HepG2 (cell line): Measurements from ENCODE around the gene XXYLT1. TPM values are rescaled to one million over a fixed set of nuclear protein-coding genes. Genes with fewer than 3 reads are reported as not detected.

Experiments
- DR1 ChIP-seq: sonication (generic); formaldehyde crosslinking; IDR thresholded peaks from 2 replicates; pipeline ENCODE4 v1.8.0; 2021; ENCODE audit warnings: mild to moderate bottlenecking, missing genetic modification reagents, inconsistent platforms
- JUNB ChIP-seq: sonication (generic); formaldehyde crosslinking; IDR thresholded peaks from 2 replicates; pipeline ENCODE4 v1.8.0; 2022; ENCODE audit warnings: missing genetic modification reagents, mild to moderate bottlenecking, borderline replicate concordance
- RFXANK ChIP-seq: IDR thresholded peaks from 2 replicates; pipeline ENCODE4 v1.6.1; 2016
- ZBTB33 ChIP-seq: sonication (generic); formaldehyde crosslinking; IDR thresholded peaks from 2 replicates; pipeline ENCODE4 v1.4.0; 2020; ENCODE audit warnings: missing genetic modification reagents
- ZNF609 ChIP-seq: sonication (generic); formaldehyde crosslinking; IDR thresholded peaks from 2 replicates; pipeline ENCODE4 v1.4.0; 2020; ENCODE audit warnings: mild to moderate bottlenecking, missing genetic modification reagents, borderline replicate concordance
- ZNF782 ChIP-seq: sonication (generic); formaldehyde crosslinking; IDR thresholded peaks from 2 replicates; pipeline ENCODE4 v1.4.0; 2020; ENCODE audit warnings: missing genetic modification reagents, mild to moderate bottlenecking, borderline replicate concordance
- polyA plus RNA-seq, 8 experiments: library from polyadenylated mRNA; depleted of rRNA in 3 of 8; stranded (reverse) in 7 of 8; unstranded in 1 of 8; fragments of >200 nt; fragmentation: Illumina TruSeq in 4 of 8; extraction: Trizol in 4 of 8; gene quantifications; 2 replicates each; pipeline versions ENCODE4 v1.2.1 to v1.2.3, GENCODE V29; 2011 to 2016; ENCODE audit warnings: low read depth in 4 of 8, missing spikeins in 1 of 8, mixed read lengths in 1 of 8; ENCODE audit not compliant: insufficient read depth in 1 of 8
- total RNA-seq, 5 experiments: library from RNA; depleted of rRNA; stranded (reverse); fragments of >200 nt; fragmentation: Illumina TruSeq; extraction: Trizol; gene quantifications; 2 replicates each; pipeline ENCODE4 v1.2.3, GENCODE V29; 2016; ENCODE audit warnings: low read depth in 1 of 5
- TF ChIP-seq, protein P1 (sequence below): sonication (generic); formaldehyde crosslinking; IDR thresholded peaks from 2 replicates; pipeline ENCODE4 v1.5.1; 2020; ENCODE audit warnings: missing genetic modification reagents, mild to moderate bottlenecking, borderline replicate concordance
- TF ChIP-seq, protein P2 (sequence below): sonication (generic); formaldehyde crosslinking; IDR thresholded peaks from 2 replicates; pipeline ENCODE4 v1.4.0; 2020; ENCODE audit warnings: missing genetic modification reagents
- TF ChIP-seq, protein P3 (sequence below): sonication (generic); formaldehyde crosslinking; IDR thresholded peaks from 2 replicates; pipeline ENCODE4 v1.8.1; 2022; ENCODE audit warnings: mild to moderate bottlenecking, missing genetic modification reagents

XXYLT1 gene
- total and polyA plus RNA-seq, 2 of the 13 experiments (the other 11 are each of a cell fraction or from before 2014, with no cell fraction given): 17.7 to 19.0 TPM

DNA sequence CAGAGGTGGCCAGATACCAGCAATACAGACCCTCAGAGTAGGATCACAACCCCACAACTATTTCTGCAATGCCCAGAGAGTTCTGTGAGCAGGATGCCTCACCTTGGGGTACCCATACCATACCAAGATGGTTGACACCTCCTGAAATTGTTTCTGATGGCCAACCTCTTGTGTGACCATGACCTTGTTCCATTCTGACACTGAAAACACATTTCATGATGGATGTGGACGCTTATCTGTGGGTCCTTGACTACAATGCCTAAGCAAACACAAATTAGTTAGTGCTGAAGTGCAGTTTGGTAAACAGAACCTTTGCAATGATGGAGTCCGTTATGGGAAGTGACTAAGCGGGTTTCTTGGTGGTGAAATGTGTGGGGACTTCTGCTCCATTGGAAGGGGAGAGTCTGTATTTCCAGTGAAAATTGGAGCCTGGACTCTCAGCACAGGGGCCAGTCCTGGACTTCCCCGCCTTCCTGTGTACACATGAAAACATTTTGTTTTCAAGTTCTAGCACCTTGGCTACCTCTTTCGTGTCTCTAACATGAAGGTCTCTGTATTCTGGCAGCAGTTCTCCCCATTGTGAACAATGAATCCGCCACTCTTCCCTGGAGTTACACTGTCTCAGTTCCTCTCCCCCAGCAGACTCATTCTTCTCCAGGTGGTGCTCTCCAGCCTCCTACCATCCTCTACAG is 106.2 kb downstream of the XXYLT1 start (continued):
- peak; percentile 88 for TF ChIP-seq JUNB (CRISPR knock-in tag)
- TF ChIP-seq, protein P1, sequence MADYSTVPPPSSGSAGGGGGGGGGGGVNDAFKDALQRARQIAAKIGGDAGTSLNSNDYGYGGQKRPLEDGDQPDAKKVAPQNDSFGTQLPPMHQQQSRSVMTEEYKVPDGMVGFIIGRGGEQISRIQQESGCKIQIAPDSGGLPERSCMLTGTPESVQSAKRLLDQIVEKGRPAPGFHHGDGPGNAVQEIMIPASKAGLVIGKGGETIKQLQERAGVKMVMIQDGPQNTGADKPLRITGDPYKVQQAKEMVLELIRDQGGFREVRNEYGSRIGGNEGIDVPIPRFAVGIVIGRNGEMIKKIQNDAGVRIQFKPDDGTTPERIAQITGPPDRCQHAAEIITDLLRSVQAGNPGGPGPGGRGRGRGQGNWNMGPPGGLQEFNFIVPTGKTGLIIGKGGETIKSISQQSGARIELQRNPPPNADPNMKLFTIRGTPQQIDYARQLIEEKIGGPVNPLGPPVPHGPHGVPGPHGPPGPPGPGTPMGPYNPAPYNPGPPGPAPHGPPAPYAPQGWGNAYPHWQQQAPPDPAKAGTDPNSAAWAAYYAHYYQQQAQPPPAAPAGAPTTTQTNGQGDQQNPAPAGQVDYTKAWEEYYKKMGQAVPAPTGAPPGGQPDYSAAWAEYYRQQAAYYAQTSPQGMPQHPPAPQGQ (CRISPR knock-in tag): peak; percentile 92; the same call in 1 of the 2 replicates
- peak; percentile 75; the same call in 1 of the 2 replicates for TF ChIP-seq ZBTB33 (CRISPR knock-in tag)
- TF ChIP-seq ZNF609 (CRISPR knock-in tag): peak; percentile 99
- TF ChIP-seq, protein P2, sequence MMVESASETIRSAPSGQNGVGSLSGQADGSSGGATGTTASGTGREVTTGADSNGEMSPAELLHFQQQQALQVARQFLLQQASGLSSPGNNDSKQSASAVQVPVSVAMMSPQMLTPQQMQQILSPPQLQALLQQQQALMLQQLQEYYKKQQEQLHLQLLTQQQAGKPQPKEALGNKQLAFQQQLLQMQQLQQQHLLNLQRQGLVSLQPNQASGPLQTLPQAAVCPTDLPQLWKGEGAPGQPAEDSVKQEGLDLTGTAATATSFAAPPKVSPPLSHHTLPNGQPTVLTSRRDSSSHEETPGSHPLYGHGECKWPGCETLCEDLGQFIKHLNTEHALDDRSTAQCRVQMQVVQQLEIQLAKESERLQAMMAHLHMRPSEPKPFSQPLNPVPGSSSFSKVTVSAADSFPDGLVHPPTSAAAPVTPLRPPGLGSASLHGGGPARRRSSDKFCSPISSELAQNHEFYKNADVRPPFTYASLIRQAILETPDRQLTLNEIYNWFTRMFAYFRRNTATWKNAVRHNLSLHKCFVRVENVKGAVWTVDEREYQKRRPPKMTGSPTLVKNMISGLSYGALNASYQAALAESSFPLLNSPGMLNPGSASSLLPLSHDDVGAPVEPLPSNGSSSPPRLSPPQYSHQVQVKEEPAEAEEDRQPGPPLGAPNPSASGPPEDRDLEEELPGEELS: peak; percentile 100
- TF ChIP-seq ZNF782 (CRISPR knock-in tag): no peak
- TF ChIP-seq RFXANK (CRISPR knock-in tag): peak; percentile 81; the same call in 1 of the 2 replicates
- TF ChIP-seq, protein P3, sequence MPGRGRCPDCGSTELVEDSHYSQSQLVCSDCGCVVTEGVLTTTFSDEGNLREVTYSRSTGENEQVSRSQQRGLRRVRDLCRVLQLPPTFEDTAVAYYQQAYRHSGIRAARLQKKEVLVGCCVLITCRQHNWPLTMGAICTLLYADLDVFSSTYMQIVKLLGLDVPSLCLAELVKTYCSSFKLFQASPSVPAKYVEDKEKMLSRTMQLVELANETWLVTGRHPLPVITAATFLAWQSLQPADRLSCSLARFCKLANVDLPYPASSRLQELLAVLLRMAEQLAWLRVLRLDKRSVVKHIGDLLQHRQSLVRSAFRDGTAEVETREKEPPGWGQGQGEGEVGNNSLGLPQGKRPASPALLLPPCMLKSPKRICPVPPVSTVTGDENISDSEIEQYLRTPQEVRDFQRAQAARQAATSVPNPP (CRISPR knock-in tag): no peak
- TF ChIP-seq DR1: no peak
